Stimulated activated CD4-positive, alpha-beta T cell treated with anti-CD3 and anti-CD28 coated beads, Interleukin-1b, Interleukin-23, amount 100 ng/mL, for 24 hours (primary cell): ENCODE results near the gene ZBTB7C.

Experiments used
- DNase-seq, 4 experiments: peaks; one replicate each; pipeline ENCODE4 v3.0.0-alpha.2; 2020; ENCODE audit warnings: low read depth in 4 of 4, low spot score in 1 of 4

The ZBTB7C gene

DNA sequence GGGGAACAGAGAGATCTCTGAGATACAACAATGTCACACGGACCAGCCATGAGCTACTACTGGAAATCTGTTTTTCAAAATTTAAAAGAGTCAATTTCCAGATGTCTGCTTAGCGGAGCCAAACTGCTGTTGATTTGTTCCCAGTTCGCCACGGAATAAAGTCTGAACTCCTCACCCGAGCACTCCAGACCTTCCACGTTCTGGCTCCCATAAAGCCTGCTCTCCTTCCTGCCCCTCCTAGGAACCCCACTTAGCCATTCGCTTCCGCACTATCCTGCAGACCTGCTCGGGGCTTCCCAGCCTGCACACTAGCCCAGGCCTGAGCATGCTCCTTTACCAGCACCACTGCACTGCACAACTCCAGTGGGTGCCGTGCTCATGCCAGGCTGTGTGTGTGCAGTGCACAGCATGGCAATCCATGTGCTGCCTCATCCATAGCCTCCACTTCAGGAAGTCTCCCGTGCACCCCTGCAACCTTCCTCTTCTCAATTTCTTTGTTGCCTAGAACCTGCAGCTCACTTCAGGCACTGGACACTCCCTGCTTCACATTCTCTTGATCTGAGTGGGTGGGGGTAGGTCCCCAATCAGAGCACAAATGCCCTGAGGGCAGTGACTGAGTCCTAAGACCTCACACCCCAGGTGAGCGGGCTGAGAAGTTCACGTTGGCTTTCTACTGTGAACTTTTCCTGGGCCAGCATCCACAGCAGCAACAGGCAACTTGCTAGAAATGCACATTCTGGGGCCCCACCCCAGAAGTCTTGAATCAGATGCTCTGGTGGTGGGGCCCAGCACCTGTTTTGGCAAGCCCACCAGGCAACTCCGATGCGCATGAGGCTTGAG, 53.7 kb downstream of the ZBTB7C start:
- DNase-seq: no peak

DNA sequence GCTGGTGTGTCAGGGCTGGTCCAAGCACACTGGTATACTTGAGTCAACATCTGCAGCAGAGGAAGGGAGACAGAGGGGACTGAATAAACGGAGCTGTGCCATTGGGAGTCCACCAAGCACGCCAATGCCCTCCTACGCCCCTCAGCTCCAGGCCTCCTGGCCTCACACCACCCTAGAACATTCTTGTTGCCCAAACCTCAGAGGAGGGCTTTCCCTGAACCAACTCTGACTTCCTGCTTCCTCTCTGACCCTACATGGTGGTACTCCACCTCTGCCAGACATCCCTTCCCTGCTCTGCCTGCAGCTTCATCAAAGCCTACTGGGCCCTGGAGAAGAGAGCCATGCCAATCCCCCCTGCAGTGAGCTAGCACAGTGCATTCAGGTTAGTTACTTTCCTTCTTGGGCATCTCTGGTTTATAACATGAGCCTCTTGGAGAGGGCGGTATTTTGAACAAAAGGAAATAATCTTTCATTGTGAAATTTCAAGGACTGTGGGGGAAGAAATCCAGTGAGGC, 54.4 kb downstream of the ZBTB7C start:
- no peak for DNase-seq

DNA sequence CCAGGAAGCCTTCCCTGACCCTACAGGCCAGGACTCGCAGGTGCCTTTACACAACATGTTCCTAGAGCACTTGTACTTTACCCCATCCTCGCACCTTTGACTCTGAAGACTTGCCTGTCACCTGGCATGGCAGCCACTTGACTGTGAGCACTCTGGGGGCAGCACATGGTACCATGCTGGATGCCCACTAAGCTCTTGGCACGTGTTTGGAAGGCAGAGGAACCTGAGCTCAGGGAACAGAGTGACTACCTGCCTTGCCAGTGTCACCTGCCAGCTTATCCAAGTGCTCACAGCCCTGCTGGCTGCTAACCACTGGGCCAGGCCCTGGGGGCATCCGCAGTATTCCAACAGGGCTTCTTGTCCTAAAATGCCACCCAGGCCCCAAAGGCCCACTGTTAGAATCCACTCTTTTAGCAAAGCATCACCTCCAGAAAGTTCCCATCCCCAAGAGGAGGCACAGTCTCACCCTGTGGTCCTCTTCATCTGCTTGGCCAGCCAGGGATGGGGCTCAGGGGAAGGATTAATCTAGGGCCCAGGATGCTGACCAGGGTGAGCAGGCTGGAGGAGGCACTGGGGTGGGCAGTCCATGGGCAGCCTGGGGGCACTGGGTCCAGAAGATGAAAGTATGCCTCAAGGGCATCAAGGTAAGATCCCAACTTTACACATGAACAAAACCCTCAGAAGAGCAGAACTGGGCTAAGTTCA, 57.0 kb downstream of the ZBTB7C start:
- no peak for DNase-seq

DNA sequence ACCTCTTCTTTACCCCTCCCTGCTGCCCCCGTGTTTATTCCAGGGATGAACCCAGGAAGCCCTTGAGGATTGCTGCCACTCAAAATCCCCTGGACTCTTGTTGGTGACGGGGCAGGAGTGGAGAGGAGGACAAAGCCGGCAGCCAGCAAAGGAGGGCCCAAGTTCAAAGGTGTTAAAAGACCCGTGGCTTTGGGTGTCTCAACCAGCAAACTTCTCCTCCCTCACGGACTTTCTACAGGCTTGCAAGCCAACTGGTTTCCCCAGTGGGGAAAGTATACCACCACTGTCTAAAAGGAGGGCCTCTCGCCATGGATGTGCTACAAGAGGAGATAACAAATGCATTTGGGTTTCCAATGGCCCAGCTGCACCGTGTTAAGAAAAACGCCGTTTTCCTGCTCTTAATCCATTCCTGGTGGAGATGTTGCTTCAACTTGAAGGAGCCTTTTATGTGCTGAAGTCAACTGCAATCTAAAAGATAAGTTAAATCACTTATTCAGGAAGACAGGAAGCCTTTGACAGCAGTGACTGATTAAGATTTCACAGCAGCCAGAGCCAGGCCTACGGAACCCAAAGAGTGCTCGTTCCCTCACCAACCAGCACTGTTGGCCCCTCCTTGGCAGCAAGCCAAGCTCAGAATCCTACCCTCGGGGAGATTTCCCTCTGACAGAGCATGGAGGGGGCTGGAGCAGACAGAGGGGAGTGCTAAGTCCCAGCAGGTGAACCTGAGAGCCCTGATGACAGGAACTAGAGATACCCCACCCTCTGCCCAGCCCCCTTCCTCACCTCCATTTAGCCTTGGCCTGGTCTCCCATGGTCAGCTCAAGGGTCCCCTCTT, 57.8 kb downstream of the ZBTB7C start:
- DNase-seq: no peak

DNA sequence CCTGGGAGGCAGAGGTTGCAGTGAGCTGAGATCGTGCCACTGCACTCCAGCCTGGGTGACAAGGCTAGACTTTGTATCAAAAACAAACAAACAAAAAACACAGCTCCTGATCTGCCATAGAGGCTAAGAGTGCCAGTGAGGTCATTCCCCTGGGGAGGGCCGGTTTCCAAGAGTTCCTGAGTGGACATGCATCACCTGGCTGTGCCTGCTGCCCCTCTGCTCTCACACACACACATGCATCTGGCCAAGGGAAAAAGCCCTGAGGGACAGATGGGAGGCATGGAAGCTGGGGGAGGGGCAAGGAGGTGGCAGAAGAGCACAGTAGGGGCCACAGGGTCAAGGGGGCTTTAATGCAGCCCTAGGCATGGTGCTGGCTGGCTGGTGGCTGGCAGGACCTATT, 60.4 kb downstream of the ZBTB7C start:
- no peak for DNase-seq

DNA sequence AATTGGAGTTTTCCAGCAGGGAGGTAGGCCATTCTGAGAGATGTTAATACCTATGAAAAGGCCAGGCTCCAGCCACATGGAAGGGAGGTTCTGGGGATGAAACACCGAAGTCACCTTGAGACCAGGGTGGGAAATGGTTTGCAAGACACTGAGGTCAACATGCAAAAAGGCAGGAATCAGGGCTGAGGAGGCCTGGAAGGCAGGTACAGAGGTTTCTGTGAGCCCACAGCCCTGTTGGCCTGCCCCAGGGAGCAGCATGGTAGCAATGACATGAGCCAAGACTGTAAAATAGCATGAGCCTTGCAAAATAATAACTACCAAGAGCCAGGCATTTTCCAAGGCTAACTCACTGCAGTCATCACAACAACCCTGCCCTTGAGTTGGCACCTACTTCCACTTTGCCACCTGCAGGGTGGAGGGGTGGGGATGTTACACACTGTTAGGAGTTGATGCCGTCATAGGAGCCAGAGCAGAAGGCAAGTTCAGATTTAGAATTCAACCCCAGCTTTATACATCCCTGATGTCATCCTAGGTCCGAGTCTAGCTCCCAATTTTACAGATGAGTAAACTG, 61.3 kb downstream of the ZBTB7C start:
- no peak for DNase-seq

DNA sequence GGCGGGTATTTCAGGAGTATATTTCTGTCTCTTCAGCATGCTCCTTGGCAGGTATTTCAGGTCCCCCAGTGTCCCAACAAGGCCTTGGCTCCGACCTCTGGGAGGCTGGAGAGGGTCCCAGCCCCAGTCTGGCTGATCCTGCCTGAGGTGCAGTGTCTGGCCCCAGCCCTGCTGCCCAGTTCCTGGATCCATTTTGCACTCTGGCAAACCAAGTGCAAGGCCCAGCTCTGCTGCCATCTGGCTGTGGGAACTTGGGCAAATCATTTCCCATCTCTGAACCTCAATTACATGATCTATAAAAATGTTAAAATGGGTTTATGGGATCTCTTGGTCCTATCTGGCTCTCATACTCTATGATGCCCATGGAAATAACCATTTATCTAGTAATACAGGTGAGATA, 63.6 kb downstream of the ZBTB7C start:
- no peak for DNase-seq

DNA sequence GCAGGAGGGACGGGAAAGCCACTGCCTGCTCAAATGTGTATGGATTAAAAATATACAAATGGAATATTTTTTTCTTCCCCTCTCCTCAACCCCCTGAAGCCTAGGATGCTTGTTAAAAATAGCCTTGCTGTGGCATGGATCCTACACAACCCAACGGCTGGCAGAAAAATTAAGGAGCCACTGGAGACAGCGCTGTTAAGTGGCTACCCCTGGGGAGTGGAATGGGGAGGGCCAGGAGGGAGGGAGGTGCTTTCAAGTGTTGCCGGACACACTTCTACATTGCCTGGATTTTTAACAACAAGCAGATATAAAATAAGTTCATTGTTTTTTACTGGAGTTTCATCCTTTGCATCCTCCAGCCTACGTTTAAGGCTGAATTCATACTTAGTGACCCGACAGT, 66.6 kb downstream of the ZBTB7C start:
- no peak for DNase-seq

DNA sequence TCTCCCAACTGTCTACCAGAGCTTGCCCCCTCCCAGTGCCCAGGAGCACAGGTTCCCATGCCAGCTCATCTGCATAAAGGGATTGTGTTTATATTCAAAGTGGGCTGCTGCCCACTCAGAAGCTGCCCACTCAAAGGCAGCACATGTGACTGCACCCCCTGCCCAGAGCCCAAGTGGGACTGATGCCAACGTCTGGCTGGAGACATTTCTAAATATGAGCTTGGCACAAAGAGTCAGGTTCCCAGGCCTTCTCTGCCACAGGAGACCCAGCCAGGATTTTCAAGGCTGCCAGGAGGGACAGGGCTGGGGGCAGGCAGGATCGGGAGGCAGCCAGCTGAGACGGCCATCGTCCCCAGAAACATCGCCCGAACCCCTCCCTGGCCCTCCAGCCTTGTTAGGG, 67.1 kb downstream of the ZBTB7C start:
- no peak for DNase-seq

DNA sequence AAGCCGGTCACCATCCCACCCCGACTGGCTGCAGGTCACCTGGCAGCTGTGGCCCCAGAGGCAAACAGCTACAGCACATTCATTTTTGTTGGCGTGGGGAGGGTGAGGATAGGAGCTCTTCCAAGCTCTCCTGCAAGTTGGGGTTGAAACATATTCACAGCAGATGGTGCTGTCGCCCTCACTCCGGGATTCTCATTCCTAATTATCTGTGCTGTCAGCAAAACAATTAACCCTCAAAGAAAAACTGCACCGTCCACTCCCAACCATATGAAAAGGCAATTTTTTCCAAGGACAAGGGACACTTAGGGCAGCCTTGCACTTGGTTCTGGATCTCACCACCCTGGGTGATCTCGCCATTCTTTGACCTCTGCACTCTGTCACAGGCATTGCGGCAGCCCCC, 68.6 kb downstream of the ZBTB7C start:
- DNase-seq: no peak

DNA sequence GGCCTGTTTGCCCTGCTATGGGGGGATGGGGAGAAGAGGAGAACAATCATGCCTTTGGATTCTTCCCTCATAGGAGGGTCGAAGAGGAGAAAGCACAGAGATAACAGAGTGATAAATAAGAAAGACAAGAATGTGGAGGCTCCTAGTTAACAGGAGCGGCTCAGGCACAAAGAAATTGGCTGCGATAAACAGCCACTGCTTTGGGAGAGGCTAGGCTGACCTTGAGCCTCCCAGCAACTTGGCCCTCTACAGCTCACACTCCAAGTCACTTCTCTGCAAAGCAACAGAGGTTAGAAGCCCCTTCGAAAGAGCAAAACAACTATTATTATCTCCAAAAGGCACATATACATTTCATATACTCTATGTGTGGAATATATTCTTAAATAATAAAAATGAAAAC, 69.5 kb downstream of the ZBTB7C start:
- DNase-seq: no peak

DNA sequence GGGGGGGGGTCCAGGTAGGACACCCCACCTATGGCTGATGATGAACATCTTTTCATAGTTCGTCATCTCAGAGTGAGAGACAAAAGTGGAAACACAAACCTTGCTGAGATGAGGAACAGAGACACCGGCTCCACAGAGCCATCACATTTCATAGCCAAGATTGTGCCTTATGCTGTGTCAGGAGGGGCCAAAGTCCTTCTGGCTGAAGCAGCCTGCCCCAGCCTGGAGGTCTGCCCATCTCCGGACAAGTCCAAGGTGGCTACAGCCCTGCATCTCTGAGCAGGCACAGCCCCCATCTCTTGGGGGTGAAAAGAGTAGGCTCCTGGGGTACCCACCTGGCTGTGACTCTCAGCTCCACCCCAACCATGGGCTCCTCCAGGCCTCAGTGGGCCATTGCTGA, 70.3 kb downstream of the ZBTB7C start:
- DNase-seq: no peak

DNA sequence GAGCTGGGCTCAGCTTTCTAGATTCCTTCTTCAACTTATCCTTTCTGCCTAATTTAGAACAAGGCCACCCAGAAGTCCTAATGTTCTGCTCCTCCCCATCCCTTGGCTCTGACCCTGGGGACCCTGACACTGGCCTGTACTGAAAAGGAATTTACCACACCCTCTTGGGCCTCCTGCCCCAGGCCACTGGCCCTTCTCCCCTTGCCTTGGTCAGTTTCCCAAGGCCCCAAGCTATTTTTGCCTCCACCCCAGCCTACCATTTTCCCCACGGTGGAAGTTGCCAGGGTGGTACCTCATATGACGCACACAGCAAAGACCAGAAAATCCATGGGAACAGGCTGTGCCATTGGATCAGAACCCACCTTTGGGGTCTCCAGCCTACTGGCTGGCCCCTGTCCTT, 72.1 kb downstream of the ZBTB7C start:
- DNase-seq: no peak

DNA sequence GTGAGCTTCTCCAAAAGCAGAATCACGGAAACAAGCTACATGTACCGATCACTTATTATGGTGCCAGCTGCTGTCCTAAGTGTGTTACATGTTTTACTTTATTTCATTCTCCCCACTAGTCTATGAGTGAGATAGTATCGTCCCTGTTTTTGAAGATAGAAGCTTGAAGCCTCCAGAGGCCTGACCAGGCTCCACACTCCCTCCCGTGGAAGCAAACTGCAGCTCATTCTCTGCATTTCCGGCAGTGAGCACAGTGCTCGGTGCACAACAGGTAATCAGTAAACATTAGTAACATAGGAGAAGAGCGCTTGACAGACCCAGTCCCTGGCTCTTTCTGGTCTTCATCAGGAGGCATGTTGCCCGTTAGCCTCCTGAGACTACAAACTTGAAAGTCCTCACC, 72.9 kb downstream of the ZBTB7C start:
- no peak for DNase-seq

DNA sequence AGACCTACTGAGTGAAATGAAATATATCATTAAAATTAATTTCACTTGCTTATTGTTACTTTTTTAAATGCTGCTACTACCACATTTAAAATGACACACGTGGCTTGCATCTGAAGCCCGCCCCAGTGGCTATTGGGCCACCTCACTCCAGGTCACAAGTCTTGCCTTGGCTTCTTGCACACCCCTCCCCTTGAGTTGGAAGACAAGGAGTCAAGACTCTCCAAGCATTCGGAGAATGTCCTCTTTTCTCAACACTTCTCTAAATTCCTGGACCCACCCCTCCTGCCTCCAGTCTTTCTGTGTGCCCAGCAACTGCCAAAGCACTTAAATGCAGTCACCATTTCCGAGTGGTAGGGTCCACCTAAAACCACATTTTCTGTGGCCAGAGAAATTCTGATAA, 73.4 kb downstream of the ZBTB7C start:
- DNase-seq: no peak

DNA sequence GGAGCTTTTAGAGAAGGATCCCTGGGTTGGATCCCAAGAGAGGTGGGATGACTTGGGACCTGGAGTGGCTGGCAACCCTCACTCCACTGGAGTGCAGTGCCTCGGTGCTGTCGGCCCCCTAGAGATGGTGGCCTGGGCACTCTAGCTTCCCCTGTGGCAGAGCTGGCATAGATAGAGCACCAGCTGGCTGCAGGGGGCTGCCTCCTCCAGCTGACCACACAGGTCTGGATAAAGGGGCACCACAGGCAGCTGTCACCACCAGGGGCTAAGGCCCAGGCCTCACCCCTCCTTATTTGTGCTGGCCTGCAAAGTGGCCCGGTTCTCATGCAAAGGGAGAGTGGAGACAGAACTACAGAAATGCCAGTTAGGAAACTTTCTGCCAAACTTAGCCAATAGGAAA, 74.3 kb downstream of the ZBTB7C start:
- DNase-seq: no peak

DNA sequence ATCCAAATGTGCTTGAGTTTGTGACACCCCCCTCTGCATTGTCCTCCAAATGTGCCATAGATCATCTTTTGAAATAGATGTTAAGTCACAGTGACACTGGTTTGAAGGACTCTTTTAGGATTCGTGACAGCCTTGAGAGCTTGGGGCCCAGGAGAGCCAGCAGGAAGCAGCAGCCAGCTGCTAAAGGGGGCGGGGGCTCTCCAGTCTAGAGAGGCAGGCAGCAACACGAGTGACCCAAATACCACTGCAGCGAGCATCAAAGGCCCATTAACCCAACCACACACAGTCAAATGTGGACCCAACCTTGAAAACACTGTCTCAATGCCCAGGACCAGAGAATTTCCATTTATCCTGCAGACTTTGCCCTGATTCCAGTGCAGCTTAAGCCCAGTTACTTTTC, 75.6 kb downstream of the ZBTB7C start:
- no peak for DNase-seq

DNA sequence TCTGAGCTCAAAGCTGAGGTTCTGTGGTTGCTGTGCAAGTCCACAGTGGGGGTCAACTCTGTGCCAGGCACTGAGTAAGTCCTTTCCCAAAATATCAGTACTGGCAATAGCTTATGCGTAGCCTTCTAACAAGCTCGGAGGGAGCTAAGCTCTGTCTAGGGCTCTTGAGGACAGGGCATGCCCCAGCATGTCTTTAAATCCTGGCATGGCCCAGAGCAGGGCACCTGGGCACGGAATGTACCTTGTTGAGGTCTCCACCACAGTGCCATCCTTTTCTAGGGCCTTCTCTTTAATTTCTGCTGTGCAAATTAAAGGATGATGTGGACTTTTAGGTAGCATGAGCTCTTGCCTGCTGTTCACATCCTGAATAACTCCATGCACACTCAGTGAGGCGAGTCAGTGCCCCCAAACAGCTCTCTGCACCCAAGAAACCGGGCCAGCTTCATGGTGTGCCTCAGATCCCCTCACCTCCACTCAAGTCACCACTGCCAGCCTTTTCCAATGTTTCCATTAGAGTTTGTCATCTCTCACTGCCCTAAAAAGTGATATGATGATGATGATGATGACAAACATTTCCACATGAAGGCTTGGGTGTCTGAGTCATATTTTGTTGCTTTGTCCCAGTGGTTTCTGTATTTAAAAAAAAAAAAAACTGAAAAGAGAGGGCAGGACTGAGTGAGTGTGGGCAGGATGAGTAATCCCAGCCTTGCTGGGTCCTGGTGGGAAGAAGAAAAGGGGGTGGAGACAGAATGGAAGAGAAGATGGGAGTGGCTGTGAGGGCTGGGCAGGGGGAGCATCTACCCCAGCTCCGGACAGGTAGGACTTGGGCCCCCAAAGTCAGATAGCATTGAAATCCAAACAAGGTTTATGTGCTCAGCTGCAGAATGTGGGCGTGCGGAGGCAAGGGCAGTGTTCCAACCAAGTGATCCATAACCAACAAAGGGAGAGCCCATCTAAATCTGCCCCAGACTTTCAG, 78.9 kb downstream of the ZBTB7C start:
- DNase-seq: no peak

DNA sequence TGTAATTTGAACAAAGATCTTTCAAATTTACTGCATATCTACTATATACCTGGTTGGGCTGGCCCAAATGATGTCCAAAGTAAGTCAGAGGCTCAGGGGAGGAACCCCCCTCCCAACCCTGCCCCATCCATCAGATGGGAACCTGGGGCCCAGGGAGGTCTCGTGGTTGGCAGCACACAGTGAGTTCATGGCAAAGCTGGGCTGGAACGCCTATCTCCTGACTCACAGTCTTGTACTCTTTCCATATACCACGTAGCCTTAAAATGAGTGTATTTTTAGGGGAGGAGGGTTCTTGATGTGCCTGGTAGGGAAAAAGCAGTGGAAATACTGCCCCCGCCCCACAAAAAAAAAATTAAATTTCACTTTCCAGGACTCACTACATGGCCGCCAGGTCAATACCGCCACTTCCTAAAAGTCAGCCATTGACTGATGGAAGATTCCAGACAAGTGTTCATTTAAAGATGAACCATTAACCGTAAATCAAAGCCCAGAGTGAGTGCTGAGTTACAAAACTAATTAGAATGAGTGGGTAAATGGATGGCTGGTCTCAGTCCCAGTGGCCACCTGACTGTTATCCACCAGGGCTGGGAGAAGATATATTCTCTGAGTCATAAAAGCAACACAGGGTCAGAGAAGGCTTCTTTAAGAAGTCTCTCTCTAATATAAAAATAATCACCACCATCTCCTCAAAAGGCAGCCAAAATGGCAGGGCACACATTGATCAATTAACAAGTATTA, 80.5 kb downstream of the ZBTB7C start:
- no peak for DNase-seq
